H9 (cell line): ENCODE results near the gene TOM1L2. TPM values are rescaled to one million over a fixed set of nuclear protein-coding genes. Genes with fewer than 3 reads are reported as not detected.

Experiments
- DNase-seq: peaks from one replicate; pipeline ENCODE4 v3.0.0-alpha.2; 2017
- H2AFZ ChIP-seq: one replicate; pipeline ENCODE4 v1.6.1; 2013; ENCODE audit warnings: mild to moderate bottlenecking, low read length, control low read depth, moderate library complexity
- H2AK5ac ChIP-seq: 2 replicates; pipeline ENCODE4 v1.6.1; 2013; ENCODE audit warnings: low read length, control low read depth, mixed read lengths; ENCODE audit not compliant: insufficient read length
- H2BK120ac ChIP-seq: one replicate; pipeline ENCODE4 v1.6.1; 2013; ENCODE audit warnings: low read depth, mild to moderate bottlenecking, low read length, control low read depth, inconsistent platforms; ENCODE audit not compliant: poor library complexity, severe bottlenecking
- H2BK12ac ChIP-seq: 2 replicates; pipeline ENCODE4 v1.6.1; 2013; ENCODE audit warnings: low read length, control low read depth, mixed read lengths, low read depth; ENCODE audit not compliant: insufficient read length
- H2BK15ac ChIP-seq: 2 replicates; pipeline ENCODE4 v1.6.1; 2013; ENCODE audit warnings: low read depth, low read length, control low read depth
- H2BK20ac ChIP-seq: one replicate; pipeline ENCODE4 v1.6.1; 2013; ENCODE audit warnings: low read depth, mild to moderate bottlenecking, low read length, control low read depth, inconsistent platforms; ENCODE audit not compliant: poor library complexity, severe bottlenecking
- H2BK5ac ChIP-seq: 2 replicates; pipeline ENCODE4 v1.6.1; 2013; ENCODE audit warnings: low read length, control low read depth, mixed read lengths; ENCODE audit not compliant: insufficient read length
- H3K14ac ChIP-seq: 2 replicates; pipeline ENCODE4 v1.6.1; 2013; ENCODE audit warnings: low read length, control low read depth; ENCODE audit not compliant: insufficient read depth
- H3K18ac ChIP-seq: 2 replicates; pipeline ENCODE4 v1.6.1; 2013; ENCODE audit warnings: low read depth, mild to moderate bottlenecking, mixed read lengths, low read length, control low read depth; ENCODE audit not compliant: insufficient read length
- H3K23ac ChIP-seq: 2 replicates; pipeline ENCODE4 v1.6.1; 2013; ENCODE audit warnings: low read length, control low read depth, mixed read lengths, low read depth; ENCODE audit not compliant: insufficient read length
- H3K23me2 ChIP-seq: 2 replicates; pipeline ENCODE4 v1.6.1; 2013; ENCODE audit warnings: low read depth, mild to moderate bottlenecking, mixed read lengths, low read length, control low read depth; ENCODE audit not compliant: insufficient read length, poor library complexity, severe bottlenecking
- H3K27ac ChIP-seq: 2 replicates; pipeline ENCODE4 v1.5.1; 2013; ENCODE audit warnings: low read length, control low read depth, mixed read lengths, low read depth; ENCODE audit not compliant: insufficient read length
- H3K27me3 ChIP-seq: 2 replicates; pipeline ENCODE4 v1.6.1; 2013; ENCODE audit warnings: low read length, control low read depth, inconsistent platforms; ENCODE audit not compliant: insufficient read depth
- H3K4ac ChIP-seq: 2 replicates; pipeline ENCODE4 v1.6.1; 2013; ENCODE audit warnings: low read depth, mild to moderate bottlenecking, control low read depth, inconsistent platforms, low read length, moderate library complexity
- H3K4me1 ChIP-seq: 2 replicates; pipeline ENCODE4 v1.6.1; 2013; ENCODE audit warnings: low read length, control low read depth, inconsistent platforms; ENCODE audit not compliant: insufficient read depth
- H3K4me2 ChIP-seq: 2 replicates; pipeline ENCODE4 v1.6.1; 2013; ENCODE audit warnings: low read length, control low read depth, mixed read lengths; ENCODE audit not compliant: insufficient read length, insufficient read depth
- H3K56ac ChIP-seq: 2 replicates; pipeline ENCODE4 v1.6.1; 2013; ENCODE audit warnings: low read depth, mild to moderate bottlenecking, mixed read lengths, low read length, control low read depth; ENCODE audit not compliant: insufficient read length
- H3K79me1 ChIP-seq: 2 replicates; pipeline ENCODE4 v1.6.1; 2013; ENCODE audit warnings: low read depth, mild to moderate bottlenecking, moderate library complexity, low read length, control low read depth, inconsistent platforms; ENCODE audit not compliant: insufficient read depth, poor library complexity, severe bottlenecking
- H3K79me2 ChIP-seq: 2 replicates; pipeline ENCODE4 v1.6.1; 2013; ENCODE audit warnings: low read length, control low read depth, inconsistent platforms; ENCODE audit not compliant: insufficient read depth
- H3K9ac ChIP-seq: 2 replicates; pipeline ENCODE4 v1.6.1; 2013; ENCODE audit warnings: low read length, control low read depth, mixed read lengths; ENCODE audit not compliant: insufficient read length; ENCODE audit errors: extremely low read depth
- H3K9me3 ChIP-seq: one replicate; pipeline ENCODE4 v1.6.1; 2013; ENCODE audit warnings: low read depth, low read length, inconsistent platforms; ENCODE audit not compliant: control insufficient read depth
- H3T11ph ChIP-seq: one replicate; pipeline ENCODE4 v1.6.1; 2013; ENCODE audit warnings: mild to moderate bottlenecking, low read length, control low read depth, inconsistent platforms
- H4K20me1 ChIP-seq: one replicate; pipeline ENCODE4 v1.6.1; 2013; ENCODE audit not compliant: control insufficient read depth, insufficient read length, insufficient read depth
- H4K5ac ChIP-seq: 2 replicates; pipeline ENCODE4 v1.6.1; 2013; ENCODE audit warnings: low read depth, mild to moderate bottlenecking, mixed read lengths, low read length, control low read depth; ENCODE audit not compliant: insufficient read length
- H4K8ac ChIP-seq: replicated peaks from 2 replicates; pipeline ENCODE4 v1.6.1; 2013; ENCODE audit warnings: low read length, control low read depth, mixed read lengths, low read depth; ENCODE audit not compliant: insufficient read length
- H4K91ac ChIP-seq: 2 replicates; pipeline ENCODE4 v1.6.1; 2013; ENCODE audit warnings: low read depth, mild to moderate bottlenecking, moderate library complexity, mixed read lengths, low read length, control low read depth; ENCODE audit not compliant: insufficient read length
- H3K27ac Mint-ChIP-seq, 3 experiments: 2 replicates in 2 of 3; 3 replicates in 1 of 3; pipeline ENCODE4 v1.8.0; 2020 to 2021; ENCODE audit warnings: mixed read lengths in 3 of 3, mild to moderate bottlenecking in 1 of 3, moderate library complexity in 1 of 3
- H3K27me3 Mint-ChIP-seq: 2 replicates; pipeline ENCODE4 v1.8.0; 2021; ENCODE audit warnings: low read depth, mild to moderate bottlenecking, moderate library complexity, mixed read lengths
- H3K36me3 Mint-ChIP-seq, 3 experiments: 2 replicates in 2 of 3; 3 replicates in 1 of 3; pipeline ENCODE4 v1.8.0; 2020 to 2021; ENCODE audit warnings: low read depth in 3 of 3, mixed read lengths in 3 of 3; ENCODE audit not compliant: insufficient read depth in 1 of 3
- H3K4me1 Mint-ChIP-seq, 2 experiments: 2 replicates each; pipeline ENCODE4 v1.8.0; 2020; ENCODE audit warnings: mixed read lengths in 2 of 2
- H3K4me3 Mint-ChIP-seq, 2 experiments: 2 replicates in 1 of 2; 3 replicates in 1 of 2; pipeline ENCODE4 v1.8.0; 2020 to 2021; ENCODE audit warnings: mild to moderate bottlenecking in 2 of 2, mixed read lengths in 2 of 2, moderate library complexity in 1 of 2
- H3K9me3 Mint-ChIP-seq, 2 experiments: 2 replicates in 1 of 2; 3 replicates in 1 of 2; pipeline ENCODE4 v1.8.0; 2020; ENCODE audit warnings: mild to moderate bottlenecking in 2 of 2, mixed read lengths in 2 of 2, moderate library complexity in 1 of 2
- WGBS: extraction: QIAGEN DNeasy Blood & Tissue Kit; methylation state at CpG from one replicate; pipeline ENCODE4 v1.1.7; 2013; ENCODE audit warnings: missing lambda C conversion rate, low lambda C conversion rate, mixed read lengths; ENCODE audit not compliant: insufficient read length; ENCODE audit errors: extremely low coverage; 5-methylcytosine and 5-hydroxymethylcytosine counted together
- total RNA-seq: library from RNA; stranded (reverse); gene quantifications from 2 replicates; pipeline ENCODE4 v1.2.1, GENCODE V29; 2021
- TF ChIP-seq, protein P1 (sequence below): fragments of 200-600 bp; sonication (generic); conservative IDR thresholded peaks from 3 replicates; pipeline ENCODE4 v1.8.0; 2021; ENCODE audit warnings: antibody characterized with exemption, mild to moderate bottlenecking

The TOM1L2 gene
- total RNA-seq, 1 experiment from 2014 or later, result 4.6 TPM

DNA sequence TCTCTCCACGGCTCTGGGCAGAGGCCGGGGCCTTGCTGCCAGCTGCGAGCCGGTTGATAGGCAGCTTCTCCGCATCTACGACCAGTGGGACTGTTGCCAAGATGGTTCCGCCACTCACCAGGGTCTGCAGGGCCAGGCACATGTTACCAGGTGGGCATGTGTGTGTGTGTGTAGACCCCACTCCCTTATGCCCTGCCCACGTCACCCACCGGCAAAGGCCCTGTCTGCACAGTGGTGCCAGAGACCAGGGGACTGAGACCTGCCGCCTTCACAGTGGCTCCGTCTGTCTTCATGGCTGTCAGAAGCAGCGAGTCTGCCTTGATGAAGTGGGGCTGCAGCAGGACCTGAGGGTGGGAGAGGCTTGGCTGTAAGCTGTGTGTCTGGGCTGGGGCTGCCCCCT is 153.1 kb downstream of the TOM1L2 start:
- WGBS, result no CpG with 5 or more reads among the region's 12 CpGs
- peaks cover 25 to 50% of the 10 kb centered on the region in 2 experiments for H3K4me1 Mint-ChIP-seq
- no peak overlapping the region for H3K4me2 ChIP-seq
- H3K9me3 Mint-ChIP-seq, result no peaks in the 10 kb centered on the region
- no peak overlapping the region for H4K8ac ChIP-seq
- H3K36me3 Mint-ChIP-seq, result peaks cover 27 to 65% (median 57%) of the 10 kb centered on the region in 3 experiments
- H2AK5ac ChIP-seq, result no peak overlapping the region
- no peak overlapping the region for H3K56ac ChIP-seq
- no peak overlapping the region for H3K14ac ChIP-seq
- H2AFZ ChIP-seq, result no peak overlapping the region
- H4K91ac ChIP-seq, result no peak overlapping the region
- H3K4me3 Mint-ChIP-seq, result no peak overlapping the region
- no peak overlapping the region for H4K5ac ChIP-seq
- H2BK20ac ChIP-seq, result no peak overlapping the region
- H3K9me3 ChIP-seq, result no peaks in the 10 kb centered on the region
- H3K9ac ChIP-seq, result no peak overlapping the region
- H2BK120ac ChIP-seq, result no peak overlapping the region
- no peak overlapping the region; a peak in 1 of 7 replicates for H3K27ac Mint-ChIP-seq
- no peak overlapping the region for H2BK12ac ChIP-seq
- H3K27me3 Mint-ChIP-seq, result no peaks in the 10 kb centered on the region
- no peaks in the 10 kb centered on the region for H3K27me3 ChIP-seq
- peaks cover 8% of the 10 kb centered on the region for H3K23me2 ChIP-seq
- H3K27ac ChIP-seq, result no peak overlapping the region
- no peak overlapping the region for H2BK15ac ChIP-seq
- H3K4me1 ChIP-seq, result peaks cover 5% of the 10 kb centered on the region
- no peak overlapping the region for H3K23ac ChIP-seq
- H3T11ph ChIP-seq, result no peak overlapping the region
- no peak overlapping the region for H3K4ac ChIP-seq
- no peak overlapping the region for H3K18ac ChIP-seq
- TF ChIP-seq, protein P1, sequence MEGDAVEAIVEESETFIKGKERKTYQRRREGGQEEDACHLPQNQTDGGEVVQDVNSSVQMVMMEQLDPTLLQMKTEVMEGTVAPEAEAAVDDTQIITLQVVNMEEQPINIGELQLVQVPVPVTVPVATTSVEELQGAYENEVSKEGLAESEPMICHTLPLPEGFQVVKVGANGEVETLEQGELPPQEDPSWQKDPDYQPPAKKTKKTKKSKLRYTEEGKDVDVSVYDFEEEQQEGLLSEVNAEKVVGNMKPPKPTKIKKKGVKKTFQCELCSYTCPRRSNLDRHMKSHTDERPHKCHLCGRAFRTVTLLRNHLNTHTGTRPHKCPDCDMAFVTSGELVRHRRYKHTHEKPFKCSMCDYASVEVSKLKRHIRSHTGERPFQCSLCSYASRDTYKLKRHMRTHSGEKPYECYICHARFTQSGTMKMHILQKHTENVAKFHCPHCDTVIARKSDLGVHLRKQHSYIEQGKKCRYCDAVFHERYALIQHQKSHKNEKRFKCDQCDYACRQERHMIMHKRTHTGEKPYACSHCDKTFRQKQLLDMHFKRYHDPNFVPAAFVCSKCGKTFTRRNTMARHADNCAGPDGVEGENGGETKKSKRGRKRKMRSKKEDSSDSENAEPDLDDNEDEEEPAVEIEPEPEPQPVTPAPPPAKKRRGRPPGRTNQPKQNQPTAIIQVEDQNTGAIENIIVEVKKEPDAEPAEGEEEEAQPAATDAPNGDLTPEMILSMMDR, result no peak
- H4K20me1 ChIP-seq, result peaks cover 2% of the 10 kb centered on the region
- peaks cover 6% of the 10 kb centered on the region; the same call in 1 of the 2 replicates for H3K79me2 ChIP-seq
- H3K79me1 ChIP-seq, result peaks cover 13% of the 10 kb centered on the region
- no peak overlapping the region for H2BK5ac ChIP-seq
- no peak for DNase-seq
